Keratinocyte (primary cell): ENCODE data around the gene SYPL1.

ENCODE experiments used
- CTCF ChIP-seq, 3 experiments: IDR thresholded peaks in 1 of 3; conservative IDR thresholded peaks in 1 of 3; optimal IDR thresholded peaks in 1 of 3; 2 replicates in 2 of 3; 3 replicates in 1 of 3; pipeline versions ENCODE3 to v1.5.1; 2011; ENCODE audit warnings: low read length in 3 of 3, mild to moderate bottlenecking in 3 of 3, moderate library complexity in 2 of 3, control low read depth in 1 of 3, inconsistent platforms in 1 of 3; ENCODE audit not compliant: insufficient read depth in 2 of 3; ENCODE audit errors: extremely low read depth in 1 of 3
- EZH2 ChIP-seq: IDR thresholded peaks from one replicate; pipeline ENCODE4 v1.6.1; 2012; ENCODE audit warnings: inconsistent platforms, mild to moderate bottlenecking, low read length, moderate library complexity

GRCh38 chr7:106063024-106063423 is 49.1 kb downstream of the SYPL1 start:
- TF ChIP-seq CTCF (optimal IDR thresholded peaks at IDR 0.05 in 1 of 3, IDR thresholded peaks at IDR 0.05 in 1 of 3, conservative IDR thresholded peaks at IDR 0.05 in 1 of 3; ENCODE audit: extremely low read depth in 1 of 3, insufficient read depth in 2 of 3, low read length in 3 of 3) (no peak), EZH2 (no peak)
